ENCODE measurements around the gene DCXR.

DNA sequence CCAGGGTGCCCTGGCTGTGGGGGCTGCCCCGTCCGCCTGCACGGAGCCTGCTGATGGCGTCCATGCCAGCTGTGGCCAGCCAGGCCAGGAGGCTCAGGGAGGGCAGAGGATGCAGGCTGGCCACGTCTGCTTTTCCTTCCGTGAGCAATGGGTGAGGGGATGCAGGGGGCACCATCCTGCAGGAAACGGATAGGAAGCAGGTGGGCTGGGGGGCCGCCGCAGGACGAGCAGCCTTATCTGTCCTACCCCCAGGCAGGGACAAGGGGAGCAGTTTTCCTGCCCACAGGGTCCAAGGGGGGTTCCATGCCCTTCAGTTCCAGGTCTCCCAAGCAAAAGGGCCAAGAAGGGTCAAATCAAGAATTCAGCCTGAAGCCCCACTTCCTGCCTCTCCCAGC lies 21.4 kb upstream of the DCXR start:
- TF ChIP-seq JUN (IDR thresholded peaks at IDR 0.05; ENCODE audit: borderline replicate concordance, insufficient read depth, insufficient read length, low read depth), result no peak
- no peak for TF ChIP-seq POLR2A (IDR thresholded peaks at IDR 0.05; ENCODE audit: low read depth, low read length)
- TF ChIP-seq EZH2 (IDR thresholded peaks at IDR 0.05; ENCODE audit: borderline replicate concordance, low read depth, low read length, severe bottlenecking), result no peak
- no peak for TF ChIP-seq CTCF (IDR thresholded peaks at IDR 0.05; ENCODE audit: extremely low read depth in 1 of 2, insufficient read depth in 1 of 2, low read depth in 1 of 2, low read length in 2 of 2)
- TF ChIP-seq MYC (IDR thresholded peaks at IDR 0.05; ENCODE audit: low read depth, low read length), result no peak
- no peak for TF ChIP-seq MAX (IDR thresholded peaks at IDR 0.05; ENCODE audit: insufficient read depth, insufficient read length)
- TF ChIP-seq FOS (IDR thresholded peaks at IDR 0.05; ENCODE audit: borderline replicate concordance, insufficient read depth, low read length), result no peak

All from endothelial cell of umbilical vein (primary cell).